Measurements from ENCODE around the gene PRSS57.

DNA sequence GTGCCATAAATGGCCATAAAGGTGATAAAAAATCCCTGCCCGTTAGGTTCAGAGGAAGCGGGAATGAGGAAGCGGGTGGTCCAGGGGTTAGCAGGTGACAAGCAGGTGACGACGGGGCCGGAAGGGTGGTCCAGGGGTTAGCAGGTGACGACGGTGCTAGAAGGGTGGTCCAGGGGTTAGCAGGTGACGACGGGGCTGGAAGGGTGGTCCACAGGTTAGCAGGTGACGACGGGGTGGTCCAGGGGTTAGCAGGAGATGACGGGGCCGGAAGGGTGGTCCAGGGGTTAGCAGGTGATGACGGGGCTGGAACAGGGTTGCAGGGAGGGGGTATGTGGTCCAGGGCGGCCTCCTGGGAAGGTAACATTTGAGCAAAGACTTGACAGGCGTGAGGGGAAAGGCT, 6.3 kb downstream of the PRSS57 start:
- no peak for TF ChIP-seq POLR2A (IDR thresholded peaks at IDR 0.05; ENCODE audit: low read length)
- no peak for TF ChIP-seq GATA1 (IDR thresholded peaks at IDR 0.05; ENCODE audit: low read depth, low read length)

All from erythroblast (primary cell).